HG03045 (cell line): ENCODE results near the gene CSK.

Experiments
- ATAC-seq: cut with Tn5 transposase; IDR thresholded peaks from one replicate; pipeline ENCODE4 v1.9.1; 2021; ENCODE audit warnings: mild to moderate bottlenecking, moderate library complexity; ENCODE audit not compliant: unreplicated experiment

The CSK gene

GRCh38 chr15:74799856-74800558, 18.1 kb downstream of the CSK start:
- ATAC-seq: peak; percentile 70

GRCh38 chr15:74800559-74801094, 18.7 kb downstream of the CSK start:
- ATAC-seq: no peak

GRCh38 chr15:74801311-74801997, 19.6 kb downstream of the CSK start:
- no peak for ATAC-seq

GRCh38 chr15:74802290-74802689, 20.4 kb downstream of the CSK start:
- ATAC-seq: no peak

- ATAC-seq: no peak
These were observed 21.1 kb downstream of the CSK start for GRCh38 chr15:74802862-74803447.

GRCh38 chr15:74804935-74805334, 23.1 kb downstream of the CSK start:
- no peak for ATAC-seq

- no peak for ATAC-seq
These were observed 25.4 kb downstream of the CSK start for GRCh38 chr15:74807282-74807681.

- no peak for ATAC-seq
These were observed 26.4 kb downstream of the CSK start for GRCh38 chr15:74808078-74808839.

- no peak for ATAC-seq
These were observed 27.0 kb downstream of the CSK start for GRCh38 chr15:74808840-74809229.

GRCh38 chr15:74809242-74809641, 27.4 kb downstream of the CSK start:
- no peak for ATAC-seq

GRCh38 chr15:74809956-74810355, 28.1 kb downstream of the CSK start:
- ATAC-seq: no peak

- no peak for ATAC-seq
These were observed 30.7 kb downstream of the CSK start, which contains the start of gene LMAN1L for GRCh38 chr15:74812533-74812932. Gene LMAN1L (plus strand): TSS chr15:74812835. CDS start chr15:74812855, 20 bp downstream.

GRCh38 chr15:74815121-74815934, 33.4 kb downstream of the CSK start:
- no peak for ATAC-seq

GRCh38 chr15:74815961-74816360, 34.1 kb downstream of the CSK start:
- no peak for ATAC-seq

- no peak for ATAC-seq
These were observed 34.9 kb downstream of the CSK start for GRCh38 chr15:74816624-74817369.

GRCh38 chr15:74817370-74817737, 35.5 kb downstream of the CSK start:
- no peak for ATAC-seq

GRCh38 chr15:74820056-74820455, 38.2 kb downstream of the CSK start:
- no peak for ATAC-seq

GRCh38 chr15:74821091-74821789, 39.4 kb downstream of the CSK start:
- no peak for ATAC-seq

GRCh38 chr15:74821790-74822158, 39.9 kb downstream of the CSK start:
- ATAC-seq: no peak
